ENCODE measurements around the gene SARDH. TPM values are rescaled to one million over a fixed set of nuclear protein-coding genes. Genes with fewer than 3 reads are reported as not detected.

Gene SARDH
- total and polyA plus RNA-seq, 9 of the 15 experiments (the other 6 are each of a cell fraction or from before 2014, with no cell fraction given), result 0.14 TPM; not detected in 8

DNA sequence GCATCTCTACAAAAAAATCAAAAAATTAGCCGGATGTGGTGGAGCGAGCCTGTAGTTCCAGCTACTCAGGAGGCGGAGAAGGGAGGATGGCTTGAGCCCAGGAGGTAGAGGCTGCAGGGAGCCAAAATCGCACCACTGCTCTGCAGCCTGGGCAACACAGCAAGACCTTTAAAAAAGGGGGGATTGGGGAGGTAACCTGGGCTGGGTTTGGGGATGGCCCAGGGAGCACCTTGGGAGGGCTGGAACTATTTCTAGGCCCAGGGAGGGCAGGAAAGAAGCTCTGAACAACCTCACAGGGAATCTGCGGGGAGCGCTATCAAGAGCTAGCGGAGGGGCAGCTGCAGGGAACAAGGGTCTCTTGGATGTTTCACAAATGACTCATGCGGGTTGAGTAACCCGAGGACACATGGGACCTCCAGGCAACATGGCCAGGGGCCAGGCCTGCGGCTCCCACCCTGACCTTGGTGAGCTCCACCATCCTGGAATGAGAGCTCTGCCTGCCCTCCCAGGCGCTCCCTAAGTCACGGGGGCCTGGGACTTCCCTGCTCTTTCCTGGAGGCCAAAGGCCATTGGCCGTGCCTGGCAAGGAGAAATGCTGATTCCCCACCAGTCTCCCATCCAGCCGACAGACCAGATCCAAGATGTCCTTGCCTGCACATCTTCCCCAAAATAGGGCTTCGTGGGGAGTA, 23.4 kb downstream of the SARDH start:
- Histone ChIP-seq H3K4me2 (ENCODE audit: insufficient read depth, low read length) (no peak overlapping the region), H3K4me1 (replicated peaks in 1 of 2; ENCODE audit: control insufficient read depth in 2 of 2, insufficient read depth in 2 of 2, low read length in 2 of 2) (peaks cover 0 to 27% of the 10 kb centered on the region in 2 experiments; a peak in 2 of 5 replicates), H3K27me3 (ENCODE audit: control insufficient read depth in 2 of 2, insufficient read depth in 2 of 2, low read length in 2 of 2) (peaks cover 10 to 73% of the 10 kb centered on the region in 2 experiments; a peak in 4 of 5 replicates), H3K9me3 (replicated peaks; ENCODE audit: control insufficient read depth, insufficient read depth, low read depth, low read length) (no peaks in the 10 kb centered on the region), H3K79me2 (ENCODE audit: control insufficient read depth, insufficient read depth, low read length) (no peaks in the 10 kb centered on the region), H3K9ac (ENCODE audit: insufficient read depth in 1 of 2, low read depth in 2 of 2, low read length in 2 of 2) (no peak overlapping the region), H3K36me3 (ENCODE audit: control insufficient read depth, insufficient read depth, low read length) (no peaks in the 10 kb centered on the region), H3K27ac (ENCODE audit: extremely low read depth, low read depth, low read length) (no peak overlapping the region), H3K4me3 (no peak overlapping the region), H2AFZ (ENCODE audit: low read depth, low read length) (no peak overlapping the region), H4K20me1 (replicated peaks; ENCODE audit: control insufficient read depth, insufficient read depth, low read length) (peaks cover 17% of the 10 kb centered on the region), H3K9me1 (ENCODE audit: control insufficient read depth, insufficient read depth, low read length) (no peaks in the 10 kb centered on the region)
- ATAC-seq (no peak), DNase-seq (ENCODE audit: extremely low read depth in 1 of 4, low spot score in 3 of 4) (no peak), FAIRE-seq (no peak)
- ChIA-PET POLR2A (no interaction called here), CTCF (ENCODE audit: low intra/inter-chr PET ratio) (no interaction called here)
- in situ Hi-C loops (cut with MboI), result no loop called here
- BruUV-seq (replicated peaks), result no TSS peak
- intact Hi-C loops (cut with micrococcal nuclease), result loop anchor here (1.0 kb wide), 1 partner anchor 181 kb away; no protein-coding TSS in a partner anchor
- 17% methylated on average over 13 of the region's 15 CpGs for WGBS (ENCODE audit: insufficient coverage, low coverage, missing lambda C conversion rate)
- TF ChIP-seq RFX1 (IDR thresholded peaks at IDR 0.05), result no peak
- no peak for TF ChIP-seq SREBF2 (CRISPR knock-in tag; IDR thresholded peaks at IDR 0.05)

DNA sequence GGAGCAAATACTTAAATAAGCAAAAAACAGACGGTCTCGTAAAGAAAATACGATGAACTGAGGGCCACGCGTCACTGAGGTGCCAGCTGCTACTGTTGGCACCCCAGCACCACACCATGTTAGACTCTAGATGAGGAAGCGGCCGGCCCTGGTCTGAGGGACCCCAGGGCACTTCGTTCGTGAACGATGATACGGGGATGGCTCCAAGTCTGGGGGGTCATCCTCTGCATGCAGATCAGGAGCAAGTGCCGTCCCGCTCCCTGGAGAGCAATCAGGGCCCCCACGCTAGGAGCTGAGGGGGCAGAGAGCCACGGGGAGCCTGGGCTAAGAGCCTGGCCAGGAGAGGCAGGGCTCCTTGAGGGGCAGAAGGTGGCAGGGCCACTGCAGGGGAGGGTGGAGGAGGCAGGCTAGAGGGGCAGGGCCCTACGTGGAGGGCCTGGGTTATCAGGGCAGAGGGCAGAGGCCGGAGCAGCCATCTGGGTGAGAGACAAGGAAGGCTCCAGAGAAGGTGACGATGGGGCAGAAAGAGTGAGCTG, 24.1 kb downstream of the SARDH start:
- H3K9me3 ChIP-seq (replicated peaks; ENCODE audit: control insufficient read depth, insufficient read depth, low read depth, low read length), result no peaks in the 10 kb centered on the region
- BruUV-seq (replicated peaks), result no TSS peak
- no peaks in the 10 kb centered on the region for H3K36me3 ChIP-seq (ENCODE audit: control insufficient read depth, insufficient read depth, low read length)
- intact Hi-C loops (cut with micrococcal nuclease), result no loop called here
- H3K9ac ChIP-seq (ENCODE audit: insufficient read depth in 1 of 2, low read depth in 2 of 2, low read length in 2 of 2), result no peak overlapping the region
- H3K4me3 ChIP-seq, result no peak overlapping the region
- no peak for DNase-seq (ENCODE audit: extremely low read depth in 1 of 4, low spot score in 3 of 4)
- no peak for FAIRE-seq
- in situ Hi-C loops (cut with MboI), result no loop called here
- H2AFZ ChIP-seq (ENCODE audit: low read depth, low read length), result no peak overlapping the region
- CTCF ChIA-PET (ENCODE audit: low intra/inter-chr PET ratio), result no interaction called here
- POLR2A ChIA-PET, result interaction anchor here (0.8 kb wide), 1 partner anchor 10 kb away, joined by 4 read pairs; no protein-coding TSS in a partner anchor
- no peak overlapping the region for H3K27ac ChIP-seq (ENCODE audit: extremely low read depth, low read depth, low read length)
- no peak for ATAC-seq
- H3K79me2 ChIP-seq (ENCODE audit: control insufficient read depth, insufficient read depth, low read length), result no peaks in the 10 kb centered on the region
- H3K4me2 ChIP-seq (ENCODE audit: insufficient read depth, low read length), result no peak overlapping the region
- no peaks in the 10 kb centered on the region for H3K9me1 ChIP-seq (ENCODE audit: control insufficient read depth, insufficient read depth, low read length)
- 0% methylated on average over 17 of the region's 18 CpGs for WGBS (ENCODE audit: insufficient coverage, low coverage, missing lambda C conversion rate)
- H3K27me3 ChIP-seq (ENCODE audit: control insufficient read depth in 2 of 2, insufficient read depth in 2 of 2, low read length in 2 of 2), result peaks cover 10 to 77% of the 10 kb centered on the region in 2 experiments; a peak in 4 of 5 replicates
- H4K20me1 ChIP-seq (replicated peaks; ENCODE audit: control insufficient read depth, insufficient read depth, low read length), result peaks cover 18% of the 10 kb centered on the region
- peaks cover 0 to 27% of the 10 kb centered on the region in 2 experiments; a peak in 2 of 5 replicates for H3K4me1 ChIP-seq (replicated peaks in 1 of 2; ENCODE audit: control insufficient read depth in 2 of 2, insufficient read depth in 2 of 2, low read length in 2 of 2)
- TF ChIP-seq NFIX (CRISPR knock-in tag; IDR thresholded peaks at IDR 0.05; ENCODE audit: low read depth) (no peak), KHSRP (IDR thresholded peaks at IDR 0.05) (no peak), E2F3 (CRISPR knock-in tag; IDR thresholded peaks at IDR 0.05) (no peak), ZNF311 (CRISPR knock-in tag; IDR thresholded peaks at IDR 0.05) (no peak), ZNF695 (CRISPR knock-in tag; IDR thresholded peaks at IDR 0.05) (no peak), MED1 (CRISPR knock-in tag; IDR thresholded peaks at IDR 0.05; ENCODE audit: borderline replicate concordance) (no peak), CCNT2 (IDR thresholded peaks at IDR 0.05; ENCODE audit: borderline replicate concordance, extremely low read depth, insufficient read length, low read depth, low read length) (no peak), ZBTB8A (IDR thresholded peaks at IDR 0.05; ENCODE audit: partially characterized antibody) (no peak), SRSF3 (IDR thresholded peaks at IDR 0.05; ENCODE audit: insufficient read depth, low read length) (no peak), POLR2G (IDR thresholded peaks at IDR 0.05; ENCODE audit: low read depth, low read length) (no peak), NR1H2 (CRISPR knock-in tag; IDR thresholded peaks at IDR 0.05) (no peak)
- TF ChIP-seq, protein P1, sequence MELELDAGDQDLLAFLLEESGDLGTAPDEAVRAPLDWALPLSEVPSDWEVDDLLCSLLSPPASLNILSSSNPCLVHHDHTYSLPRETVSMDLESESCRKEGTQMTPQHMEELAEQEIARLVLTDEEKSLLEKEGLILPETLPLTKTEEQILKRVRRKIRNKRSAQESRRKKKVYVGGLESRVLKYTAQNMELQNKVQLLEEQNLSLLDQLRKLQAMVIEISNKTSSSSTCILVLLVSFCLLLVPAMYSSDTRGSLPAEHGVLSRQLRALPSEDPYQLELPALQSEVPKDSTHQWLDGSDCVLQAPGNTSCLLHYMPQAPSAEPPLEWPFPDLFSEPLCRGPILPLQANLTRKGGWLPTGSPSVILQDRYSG (tag; conservative IDR thresholded peaks at IDR 0.05; ENCODE audit: low read depth), result no peak
